GM21723 (cell line): ENCODE results near the gene NARF.
"Not testable (repeated sequence)": the region's sequence is repeated elsewhere in the genome, so short reads cannot be mapped to it uniquely, and the experiment has no call there.

Experiments
- ATAC-seq: cut with Tn5 transposase; IDR thresholded peaks from one replicate; pipeline ENCODE4 v1.9.1; 2021; ENCODE audit warnings: mild to moderate bottlenecking, moderate library complexity; ENCODE audit not compliant: unreplicated experiment

NARF gene

DNA sequence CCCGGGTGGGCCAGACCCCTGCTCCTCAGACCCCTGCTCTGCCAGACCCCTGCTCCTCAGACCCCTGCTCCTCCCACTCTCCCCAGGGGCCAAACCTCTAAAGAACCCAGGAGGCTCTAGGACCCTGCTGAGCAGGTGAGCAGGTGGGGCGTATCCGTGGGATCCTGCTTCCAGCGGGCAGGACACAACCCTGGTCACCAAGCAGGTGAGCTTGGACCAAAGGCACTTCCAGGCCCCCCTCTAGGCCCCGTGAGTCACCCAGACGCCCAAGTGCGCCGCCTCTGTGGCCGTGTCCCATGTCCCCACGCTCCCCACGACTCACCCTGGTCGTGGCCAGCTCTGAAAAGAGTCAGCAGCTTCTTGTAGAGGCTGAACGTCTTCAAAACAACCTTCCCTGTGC lies 13.0 kb upstream of the NARF start:
- ATAC-seq = no peak

GRCh38 chr17:82446124-82446523 lies 12.4 kb upstream of the NARF start:
- no peak for ATAC-seq

DNA sequence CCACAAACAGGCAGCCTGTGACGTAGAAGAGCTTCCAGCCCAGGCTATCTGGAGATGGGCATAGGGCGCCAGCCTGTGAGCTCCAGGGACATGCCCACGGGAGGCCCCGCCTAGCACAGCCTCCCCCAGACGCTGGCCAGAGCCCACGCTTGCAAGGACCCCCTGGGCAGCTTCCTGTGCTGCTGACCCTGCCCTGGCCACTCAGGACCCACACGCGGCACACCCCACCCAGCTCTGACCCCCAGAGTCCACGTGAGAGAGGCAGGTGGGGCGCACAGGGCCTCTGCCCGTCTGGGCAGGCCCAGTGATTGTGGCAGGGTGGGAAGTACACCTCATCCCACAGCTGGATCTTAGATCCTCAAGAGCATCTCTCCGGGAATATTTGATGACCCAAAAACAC lies 11.9 kb upstream of the NARF start:
- no peak for ATAC-seq

DNA sequence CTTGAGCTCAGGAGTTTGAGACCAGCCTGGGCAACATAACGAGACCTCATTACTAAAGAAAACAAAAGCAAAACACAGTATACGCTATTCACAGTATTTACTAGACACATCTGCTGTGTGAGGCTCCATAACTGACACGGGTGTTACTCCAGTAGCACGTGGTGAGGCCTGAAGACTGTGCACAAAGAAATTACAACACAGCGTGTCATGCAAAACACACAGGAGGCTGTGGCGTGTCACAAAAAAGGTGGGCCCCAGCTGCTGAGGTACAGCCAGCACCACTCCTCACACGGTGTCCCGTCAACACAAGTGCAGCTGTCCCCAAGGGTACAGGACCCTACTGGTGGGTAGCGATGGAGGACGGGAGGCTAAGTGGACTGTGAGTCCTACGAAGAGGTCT lies 10.7 kb upstream of the NARF start:
- no peak for ATAC-seq

DNA sequence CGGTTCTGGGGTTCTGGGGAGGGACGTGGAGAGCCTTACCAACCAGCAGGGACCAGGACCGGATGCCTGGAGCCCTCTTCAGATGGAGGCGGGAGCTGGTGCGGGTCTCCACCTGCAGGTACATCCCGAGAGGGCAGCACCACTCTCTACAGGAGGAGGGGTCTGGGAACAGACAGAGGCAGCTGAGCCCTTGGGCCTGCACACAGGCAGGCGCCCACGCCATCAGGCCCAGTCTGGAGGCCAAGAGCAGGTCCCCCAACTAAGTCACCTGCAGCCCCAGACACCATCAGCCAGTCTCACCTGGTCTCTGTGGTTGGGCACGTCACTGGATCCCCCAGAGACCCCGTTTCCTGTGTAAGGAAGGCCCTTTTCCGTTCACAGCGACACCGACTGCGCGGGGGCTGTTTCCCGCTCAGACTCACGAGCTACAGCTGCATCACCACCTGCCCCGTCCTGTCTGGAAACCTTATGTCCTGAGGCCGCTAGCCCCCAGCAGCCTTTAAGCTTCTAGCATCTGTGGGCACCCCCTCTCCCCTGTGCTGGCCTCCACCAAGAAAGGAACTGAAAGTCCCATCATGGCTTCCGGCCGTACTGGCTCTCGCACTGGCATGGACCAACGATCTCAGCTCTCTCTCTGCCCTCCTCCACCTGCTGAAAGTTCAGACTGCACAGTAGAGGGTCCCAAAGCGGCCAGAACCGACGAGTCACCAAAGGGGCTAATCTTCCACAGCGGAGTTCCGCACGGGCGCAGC lies 9.2 kb upstream of the NARF start:
- ATAC-seq = peak; percentile 55

- peak; percentile 3 for ATAC-seq
Measured at GRCh38 chr17:82449883-82450356, 8.6 kb upstream of the NARF start.

GRCh38 chr17:82450357-82451106 lies 8.0 kb upstream of the NARF start, which contains the start of gene CYBC1:
Gene CYBC1, minus strand, starts transcription at chr17:82450752. Its CDS starts 1,498 bp downstream, at chr17:82449254.
- peak; percentile 69 for ATAC-seq

GRCh38 chr17:82452162-82452561 lies 6.4 kb upstream of the NARF start:
- ATAC-seq = no peak

GRCh38 chr17:82453151-82453550 lies 5.4 kb upstream of the NARF start:
- ATAC-seq = not testable (repeated sequence)

- not testable (repeated sequence) for ATAC-seq
Measured at GRCh38 chr17:82453706-82454105, 4.8 kb upstream of the NARF start.

DNA sequence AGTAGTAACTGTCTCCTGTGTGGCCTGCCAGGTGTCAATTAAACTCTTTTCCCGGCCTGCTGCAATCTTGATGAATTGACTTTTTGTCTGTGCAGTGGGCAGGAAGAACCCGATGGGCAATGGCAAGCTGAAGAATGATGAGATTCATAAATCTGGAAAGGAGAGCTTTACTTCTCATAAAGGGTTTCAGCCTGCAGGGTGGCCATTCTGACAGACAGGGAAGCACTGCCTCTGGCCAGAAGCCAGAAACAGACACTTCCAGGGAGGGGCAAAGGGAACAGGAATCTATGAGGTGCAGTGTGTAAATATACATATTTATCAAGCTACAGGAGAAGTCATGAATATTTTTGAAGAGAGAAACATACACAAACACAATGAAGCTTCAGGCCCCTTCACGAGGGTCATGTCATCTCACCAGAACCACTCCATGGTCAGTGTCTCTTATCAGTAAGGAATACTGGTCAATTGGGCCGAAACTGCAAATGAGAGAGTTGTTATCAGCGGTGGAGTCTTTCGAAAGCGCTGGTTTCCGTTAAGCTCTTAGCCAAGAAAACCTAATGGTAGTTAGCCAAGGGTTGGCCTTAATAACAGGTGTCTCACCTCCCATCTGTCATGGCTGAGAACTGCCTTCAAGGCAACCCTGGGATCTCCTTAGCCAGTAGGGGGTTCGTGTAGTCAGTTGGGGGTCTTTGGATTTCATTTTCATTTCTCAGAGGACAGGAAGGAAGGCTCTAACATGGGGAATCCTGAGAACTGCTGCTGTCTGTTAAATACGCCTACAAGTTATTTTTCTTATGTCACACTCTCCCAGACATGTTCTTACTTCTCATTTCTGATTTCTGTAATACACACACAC lies 1.2 kb upstream of the NARF start:
- ATAC-seq = no peak

- no peak for ATAC-seq
Measured at GRCh38 chr17:82457929-82458178, 687 bp upstream of the NARF start.

GRCh38 chr17:82458885-82459424 lies 414 bp downstream of the NARF start:
- ATAC-seq = peak; percentile 11

DNA sequence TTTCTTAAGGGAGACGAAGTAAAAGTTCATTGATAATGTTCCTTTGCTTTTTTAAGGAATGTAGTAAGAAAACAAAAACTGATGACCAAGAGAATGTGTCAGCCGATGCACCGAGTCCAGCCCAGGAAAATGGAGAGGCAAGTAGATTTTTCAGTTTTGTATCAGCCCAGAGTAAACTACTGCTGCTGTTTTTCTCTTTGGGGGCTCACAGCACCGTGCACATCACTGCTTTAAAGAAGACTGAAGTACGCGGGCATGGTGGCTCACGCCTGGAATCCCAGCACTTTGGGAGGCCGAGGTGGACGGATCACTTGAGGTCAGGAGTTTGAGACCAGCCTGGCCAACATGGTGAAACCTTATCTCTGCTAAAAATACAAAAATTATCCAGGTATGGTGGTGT lies 1.4 kb downstream of the NARF start:
- ATAC-seq = not testable (repeated sequence)

GRCh38 chr17:82461827-82462524 lies 3.4 kb downstream of the NARF start:
- no peak for ATAC-seq

GRCh38 chr17:82463391-82463790 lies 4.8 kb downstream of the NARF start:
- no peak for ATAC-seq

- no peak for ATAC-seq
Measured at GRCh38 chr17:82463925-82464566, 5.5 kb downstream of the NARF start.

GRCh38 chr17:82464567-82464929 lies 6.0 kb downstream of the NARF start:
- ATAC-seq = no peak

- no peak for ATAC-seq
Measured at GRCh38 chr17:82465023-82465603, 6.6 kb downstream of the NARF start.

DNA sequence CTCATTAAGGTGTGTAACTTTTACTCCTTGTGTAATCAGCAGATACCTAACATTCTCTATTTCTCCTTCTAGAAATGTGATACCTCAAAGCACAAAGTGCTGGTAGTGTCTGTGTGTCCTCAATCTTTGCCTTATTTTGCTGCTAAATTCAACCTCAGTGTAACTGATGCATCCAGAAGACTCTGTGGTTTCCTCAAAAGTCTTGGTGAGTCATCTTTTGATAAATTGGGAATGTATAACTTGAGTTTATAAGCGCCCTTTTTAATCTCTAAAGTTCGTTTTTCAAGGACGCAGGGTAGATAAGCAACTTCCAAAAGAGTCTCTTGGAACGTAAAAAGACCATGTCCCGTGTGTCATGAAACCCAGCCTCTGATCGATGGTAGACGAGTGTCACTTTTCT lies 10.2 kb downstream of the NARF start:
- ATAC-seq = no peak
